Measurements from ENCODE around the gene ESD.

DNA sequence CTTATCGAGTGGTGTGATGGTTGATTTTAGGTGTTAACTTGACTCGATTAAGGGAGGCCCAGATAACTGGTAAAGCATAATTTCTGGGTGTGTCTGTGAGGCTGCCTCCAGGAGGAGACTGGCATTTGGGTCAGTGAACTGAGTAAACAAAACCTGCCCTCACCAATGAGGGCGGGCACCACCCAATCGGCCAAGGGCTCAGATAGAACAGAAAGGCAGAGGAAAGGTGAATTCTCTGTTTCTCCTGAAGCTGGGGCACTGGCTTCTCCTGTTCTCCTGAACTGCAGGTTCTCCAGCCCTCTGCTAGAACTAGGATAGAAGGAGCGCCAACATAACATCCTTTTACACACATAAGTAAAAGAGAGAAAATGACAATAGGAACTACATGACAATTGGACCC is 35.1 kb downstream of the ESD start:
- TF ChIP-seq CREB1 (IDR thresholded peaks at IDR 0.05; ENCODE audit: low read depth) (no peak), EP300 (IDR thresholded peaks at IDR 0.05; ENCODE audit: borderline replicate concordance) (no peak), MAX (IDR thresholded peaks at IDR 0.05) (no peak), NFIC (IDR thresholded peaks at IDR 0.05) (no peak), TAF1 (IDR thresholded peaks at IDR 0.05; ENCODE audit: low read depth) (no peak), EGR1 (IDR thresholded peaks at IDR 0.05) (no peak), TCF12 (IDR thresholded peaks at IDR 0.05; ENCODE audit: low read depth) (no peak), YY1 (IDR thresholded peaks at IDR 0.05; ENCODE audit: low read depth) (no peak)

All from Ishikawa (cell line).